ENCODE data around the gene ZNF668.

The ZNF668 gene

GRCh38 chr16:31081428-31082351 lies 7.7 kb upstream of the ZNF668 start:
- in situ Hi-C loops (cut with MboI; ENCODE audit: low sequenced_read_pairs) = no loop called here

GRCh38 chr16:31080756-31081419 lies 6.8 kb upstream of the ZNF668 start:
- in situ Hi-C loops (cut with MboI; ENCODE audit: low sequenced_read_pairs) = no loop called here

- in situ Hi-C loops (cut with MboI; ENCODE audit: low sequenced_read_pairs) = no loop called here
Measured at GRCh38 chr16:31080035-31080629, 6.1 kb upstream of the ZNF668 start.

- in situ Hi-C loops (cut with MboI; ENCODE audit: low sequenced_read_pairs) = no loop called here
Measured at GRCh38 chr16:31079342-31079944, 5.4 kb upstream of the ZNF668 start.

GRCh38 chr16:31078597-31079341 lies 4.7 kb upstream of the ZNF668 start:
- in situ Hi-C loops (cut with MboI; ENCODE audit: low sequenced_read_pairs) = no loop called here

GRCh38 chr16:31077592-31078396 lies 3.8 kb upstream of the ZNF668 start:
- in situ Hi-C loops (cut with MboI; ENCODE audit: low sequenced_read_pairs) = no loop called here

GRCh38 chr16:31077024-31077423 lies 3.0 kb upstream of the ZNF668 start:
- in situ Hi-C loops (cut with MboI; ENCODE audit: low sequenced_read_pairs) = no loop called here

GRCh38 chr16:31076319-31076718 lies 2.3 kb upstream of the ZNF668 start:
- in situ Hi-C loops (cut with MboI; ENCODE audit: low sequenced_read_pairs) = no loop called here

GRCh38 chr16:31074814-31075183 lies 759 bp upstream of the ZNF668 start:
- in situ Hi-C loops (cut with MboI; ENCODE audit: low sequenced_read_pairs) = no loop called here

- in situ Hi-C loops (cut with MboI; ENCODE audit: low sequenced_read_pairs) = no loop called here
Measured at GRCh38 chr16:31073142-31073969, 684 bp downstream of the ZNF668 start.

- in situ Hi-C loops (cut with MboI; ENCODE audit: low sequenced_read_pairs) = no loop called here
Measured at GRCh38 chr16:31072540-31073141, 1.4 kb downstream of the ZNF668 start.

- in situ Hi-C loops (cut with MboI; ENCODE audit: low sequenced_read_pairs) = no loop called here
Measured at GRCh38 chr16:31071861-31072260, 2.2 kb downstream of the ZNF668 start.

GRCh38 chr16:31067342-31067741 lies 6.7 kb downstream of the ZNF668 start:
- in situ Hi-C loops (cut with MboI; ENCODE audit: low sequenced_read_pairs) = no loop called here

GRCh38 chr16:31064882-31065461 lies 9.1 kb downstream of the ZNF668 start:
- in situ Hi-C loops (cut with MboI; ENCODE audit: low sequenced_read_pairs) = no loop called here

- in situ Hi-C loops (cut with MboI; ENCODE audit: low sequenced_read_pairs) = no loop called here
Measured at GRCh38 chr16:31063843-31064611, 10.0 kb downstream of the ZNF668 start.

GRCh38 chr16:31063495-31063842 lies 10.6 kb downstream of the ZNF668 start:
- in situ Hi-C loops (cut with MboI; ENCODE audit: low sequenced_read_pairs) = no loop called here

GRCh38 chr16:31061813-31062440 lies 12.1 kb downstream of the ZNF668 start:
- in situ Hi-C loops (cut with MboI; ENCODE audit: low sequenced_read_pairs) = no loop called here
